ENCODE data around the gene VSIG1.

VSIG1 gene

DNA sequence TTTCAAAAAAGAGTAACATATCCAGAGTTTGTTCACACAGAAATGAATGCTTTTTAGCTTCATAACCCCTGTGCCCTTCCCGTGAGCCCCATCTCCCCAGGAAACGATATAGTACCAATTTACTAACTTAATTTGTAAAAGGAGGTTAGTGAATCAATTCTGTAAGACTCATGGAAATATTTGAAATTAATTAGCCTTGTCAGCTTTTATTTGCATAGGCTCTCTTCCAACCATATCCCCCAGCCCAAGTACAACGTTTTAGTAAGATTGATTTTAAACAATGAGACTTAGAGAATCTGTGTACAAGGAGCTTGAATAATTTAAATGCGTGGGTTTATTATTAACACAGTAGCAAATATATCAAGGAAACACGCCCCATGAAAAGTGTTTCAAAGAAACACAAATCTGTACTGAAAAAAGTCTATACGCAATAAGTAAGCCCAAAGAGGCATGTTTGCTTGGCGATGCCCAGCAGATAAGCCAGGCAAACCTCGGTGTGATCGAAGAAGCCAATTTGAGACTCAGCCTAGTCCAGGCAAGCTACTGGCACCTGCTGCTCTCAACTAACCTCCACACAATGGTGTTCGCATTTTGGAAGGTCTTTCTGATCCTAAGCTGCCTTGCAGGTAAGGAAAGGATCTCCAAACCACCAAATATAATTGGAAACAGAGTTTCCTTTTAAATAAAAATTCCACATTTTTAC, at the start of gene VSIG1:
Gene VSIG1, plus strand, starts transcription at position 512 of the 703 bp plus-strand sequence. Its CDS starts 66 bp downstream, at position 578.
- no peak for DNase-seq (ENCODE audit: low read depth in 2 of 3, low spot score in 2 of 3)

- DNase-seq (ENCODE audit: low read depth in 2 of 3, low spot score in 2 of 3), result no peak
These were observed 48.7 kb upstream of the VSIG1 start for GRCh38 chrX:107996124-107996523.

- no peak for DNase-seq (ENCODE audit: low read depth in 2 of 3, low spot score in 2 of 3)
These were observed 44.1 kb upstream of the VSIG1 start for GRCh38 chrX:108000751-108001150.

DNA sequence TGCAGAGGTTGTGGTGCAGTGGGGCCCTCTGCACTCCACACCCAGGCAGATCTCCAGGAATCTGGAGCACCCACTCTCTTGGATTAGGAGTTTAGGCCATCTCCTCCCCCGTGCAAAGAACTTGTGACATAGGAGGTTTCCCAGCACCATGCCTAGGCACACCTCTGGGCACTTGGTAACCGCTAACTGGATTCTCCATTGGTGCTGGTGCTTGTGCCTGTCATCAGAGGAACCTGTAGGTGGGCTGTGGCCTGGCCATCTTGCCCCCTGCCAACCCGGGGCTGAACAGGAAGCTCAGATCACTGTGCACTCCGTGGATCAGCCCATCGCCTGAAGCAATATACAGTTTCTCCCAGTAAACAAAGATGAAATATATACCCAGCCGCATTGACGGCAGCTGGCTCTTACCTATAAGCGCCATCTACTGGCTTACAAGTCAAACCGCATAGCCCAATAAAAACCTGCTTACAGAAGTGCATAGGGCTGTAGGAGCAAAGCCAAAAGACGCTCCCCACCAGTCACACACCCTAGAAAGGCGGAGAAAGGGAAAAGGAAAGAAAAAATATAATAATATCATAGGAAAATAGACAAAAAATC, 43.5 kb upstream of the VSIG1 start:
- DNase-seq (ENCODE audit: low read depth in 2 of 3, low spot score in 2 of 3), result no peak

DNA sequence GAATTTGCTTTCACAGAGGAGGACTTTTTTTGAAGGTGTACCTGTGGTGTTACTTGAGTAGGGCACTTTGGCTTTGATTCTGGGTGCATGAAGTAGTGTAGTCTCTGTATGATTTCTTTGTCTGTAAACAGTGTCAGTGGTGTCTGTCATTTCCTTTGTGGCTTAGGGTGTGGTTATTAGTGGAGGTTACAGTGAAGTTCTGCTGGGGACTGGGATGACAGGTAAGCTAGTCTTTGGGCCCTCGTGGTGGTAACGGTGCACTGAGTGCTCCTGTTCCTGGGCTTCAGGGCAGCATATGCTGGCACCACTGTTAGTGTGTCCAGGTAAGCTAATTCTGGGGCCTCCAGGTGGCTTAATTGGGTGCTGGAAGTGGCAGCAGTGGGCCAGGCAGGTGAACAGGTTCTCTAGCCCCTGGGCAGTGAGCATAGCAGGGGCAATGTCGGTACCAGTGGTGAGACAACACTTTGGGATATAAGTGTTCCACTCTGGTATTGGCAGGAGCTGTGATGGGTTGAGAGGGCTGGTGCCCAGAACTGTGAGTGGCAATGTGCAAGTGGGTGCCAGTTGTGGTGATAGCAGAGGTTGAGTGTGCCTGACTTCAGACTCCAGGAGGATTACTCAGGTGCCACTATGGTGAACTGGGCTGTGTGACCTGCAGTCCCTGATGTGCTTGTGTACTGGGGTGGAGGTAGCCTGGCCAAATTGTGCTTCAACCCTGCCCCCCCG, 26.0 kb upstream of the VSIG1 start:
- no peak for DNase-seq (ENCODE audit: low read depth in 2 of 3, low spot score in 2 of 3)

DNA sequence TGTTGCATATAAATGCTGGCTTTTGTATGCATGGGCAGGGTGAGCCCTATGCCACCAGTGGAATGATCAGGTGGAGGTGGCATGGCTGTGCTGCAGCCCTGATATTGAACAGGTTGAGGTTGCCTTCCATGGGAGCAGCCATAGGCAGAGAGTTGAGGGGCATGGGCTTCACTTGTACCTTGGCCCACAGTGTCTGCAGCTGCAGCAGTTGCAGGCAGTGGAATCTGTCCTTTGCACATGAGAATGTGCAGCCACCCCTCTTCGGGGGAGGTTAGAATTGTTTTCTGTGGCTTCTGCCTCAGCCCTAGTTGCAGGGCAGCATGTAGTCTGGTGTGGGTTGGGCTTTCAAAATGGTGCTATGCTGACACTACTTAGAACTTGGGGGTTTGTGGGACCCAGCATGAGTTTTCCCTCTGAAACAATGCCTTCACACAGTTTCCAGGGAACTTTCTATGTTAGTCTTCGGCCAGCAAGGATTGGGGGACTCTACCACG, 25.4 kb upstream of the VSIG1 start:
- DNase-seq (ENCODE audit: low read depth in 2 of 3, low spot score in 2 of 3), result no peak

- DNase-seq (ENCODE audit: low read depth in 2 of 3, low spot score in 2 of 3), result no peak
These were observed 24.2 kb upstream of the VSIG1 start for GRCh38 chrX:108020631-108021030.

- DNase-seq (ENCODE audit: low read depth in 2 of 3, low spot score in 2 of 3), result no peak
These were observed 22.3 kb upstream of the VSIG1 start for GRCh38 chrX:108022491-108023089.

- no peak for DNase-seq (ENCODE audit: low read depth in 2 of 3, low spot score in 2 of 3)
These were observed 19.5 kb upstream of the VSIG1 start for GRCh38 chrX:108025376-108025775.

DNA sequence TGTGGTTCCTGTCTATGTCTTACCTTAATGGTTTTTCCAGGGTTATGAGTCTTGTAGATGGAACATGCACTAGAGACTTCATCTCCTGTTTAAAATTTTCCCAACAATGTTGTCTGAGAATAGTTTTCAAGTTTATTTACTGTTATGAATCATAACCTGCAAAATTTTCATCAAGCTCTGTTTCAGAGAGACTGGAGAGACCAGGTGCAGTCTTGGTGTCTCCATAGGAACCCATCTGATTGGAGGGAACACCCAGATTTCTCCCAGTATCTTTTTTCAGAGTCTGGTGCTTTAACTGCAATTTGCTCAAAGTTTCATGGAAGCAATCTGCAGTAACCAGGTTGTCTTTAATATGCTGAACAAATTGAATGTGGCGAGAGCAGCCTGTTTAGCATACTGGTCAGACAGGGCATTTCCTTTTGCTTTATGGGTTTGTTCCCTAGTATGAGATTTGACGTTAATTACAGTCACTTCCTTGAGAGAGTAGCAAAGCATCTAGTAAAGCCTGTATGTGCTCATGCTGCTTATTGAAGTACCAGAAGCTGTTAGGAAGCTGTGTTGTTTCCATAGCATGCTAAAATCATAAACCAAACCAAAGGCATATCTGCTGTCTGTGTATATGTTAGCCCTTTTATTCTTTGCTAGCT, 18.8 kb upstream of the VSIG1 start:
- DNase-seq (ENCODE audit: low read depth in 2 of 3, low spot score in 2 of 3), result no peak

GRCh38 chrX:108028854-108029253, 16.0 kb upstream of the VSIG1 start:
- DNase-seq (ENCODE audit: low read depth in 2 of 3, low spot score in 2 of 3), result no peak

- no peak for DNase-seq (ENCODE audit: low read depth in 2 of 3, low spot score in 2 of 3)
These were observed 14.7 kb upstream of the VSIG1 start for GRCh38 chrX:108029928-108030711.

DNA sequence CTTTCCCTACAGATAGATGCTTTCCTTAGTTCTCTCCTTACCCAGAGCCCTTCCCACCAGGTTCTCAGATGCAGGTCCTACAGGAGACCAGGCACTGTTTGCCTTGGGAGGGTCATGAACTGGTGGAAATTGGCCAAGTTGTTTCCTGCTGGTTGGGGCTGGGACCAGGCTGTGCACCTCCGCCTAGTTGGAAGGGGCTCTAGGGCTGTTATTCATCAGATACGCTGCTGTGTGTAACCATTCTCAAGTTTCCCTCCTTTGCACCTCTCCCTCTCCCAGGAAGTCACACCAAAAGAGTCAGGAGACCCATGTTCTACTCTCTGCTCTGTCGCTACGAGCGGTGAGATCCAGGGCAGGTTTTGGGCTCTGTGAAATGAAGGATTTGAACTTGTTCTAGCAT, 11.9 kb upstream of the VSIG1 start:
- no peak for DNase-seq (ENCODE audit: low read depth in 2 of 3, low spot score in 2 of 3)

- no peak for DNase-seq (ENCODE audit: low read depth in 2 of 3, low spot score in 2 of 3)
These were observed 11.0 kb upstream of the VSIG1 start for GRCh38 chrX:108033890-108034289.

DNA sequence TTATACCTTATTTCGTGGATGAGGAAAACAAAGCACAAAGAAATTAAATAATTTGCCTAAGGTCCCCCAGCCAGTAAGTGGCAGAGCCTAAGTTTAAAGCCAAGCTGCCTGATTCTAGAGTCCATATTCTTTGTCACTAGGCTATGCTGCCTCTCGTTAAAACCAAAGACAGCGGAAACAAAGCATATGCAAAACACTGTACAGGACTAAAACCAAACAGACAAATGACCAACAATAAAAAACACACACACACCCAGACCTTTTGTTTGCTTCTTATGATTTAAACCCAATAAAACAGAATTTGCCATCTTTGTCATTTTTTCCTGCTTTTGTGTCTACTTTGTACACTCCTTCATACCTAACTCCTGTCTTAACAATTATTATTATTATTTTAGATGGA, 10.1 kb upstream of the VSIG1 start:
- DNase-seq (ENCODE audit: low read depth in 2 of 3, low spot score in 2 of 3), result no peak

- no peak for DNase-seq (ENCODE audit: low read depth in 2 of 3, low spot score in 2 of 3)
These were observed 8.4 kb upstream of the VSIG1 start for GRCh38 chrX:108036298-108036973.

DNA sequence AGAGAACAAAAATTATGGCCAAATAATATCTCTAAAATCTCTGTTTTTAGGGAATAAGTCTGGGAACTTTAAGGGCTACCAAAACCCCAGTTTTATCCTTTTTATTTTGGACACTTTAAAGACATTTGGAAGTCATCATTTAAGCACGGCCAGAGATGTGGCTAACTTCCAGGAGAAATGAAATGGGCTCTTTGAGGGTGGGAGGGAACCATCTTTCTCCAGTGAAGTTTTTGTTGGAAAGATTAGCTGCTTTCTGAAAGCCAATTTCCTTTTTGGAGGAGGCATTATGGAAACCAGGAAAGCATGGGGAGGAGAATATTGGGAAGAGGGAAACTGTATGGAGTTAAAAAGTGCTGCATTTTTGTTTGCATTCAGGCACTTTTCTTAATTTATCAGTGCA, 4.8 kb downstream of the VSIG1 start:
- DNase-seq (ENCODE audit: low read depth in 2 of 3, low spot score in 2 of 3), result no peak

DNA sequence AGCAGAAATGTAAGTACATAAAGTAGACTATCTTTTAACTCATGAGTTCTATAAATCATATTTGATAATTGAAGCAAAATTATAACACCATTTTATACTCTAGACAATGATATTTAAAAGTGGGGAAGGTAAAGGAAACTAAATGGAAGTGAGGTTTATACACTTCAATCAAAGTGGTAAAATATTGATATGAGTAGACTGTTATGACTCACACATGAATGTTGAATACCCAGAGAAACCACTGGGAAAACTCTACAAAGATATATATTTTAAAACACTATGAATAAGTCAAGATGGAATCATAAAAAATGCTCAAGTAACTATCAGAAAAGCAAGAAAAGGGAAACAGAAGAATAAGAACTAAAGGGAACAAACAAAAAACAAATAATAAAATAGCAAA, 8.4 kb downstream of the VSIG1 start:
- no peak for DNase-seq (ENCODE audit: low read depth in 2 of 3, low spot score in 2 of 3)

DNA sequence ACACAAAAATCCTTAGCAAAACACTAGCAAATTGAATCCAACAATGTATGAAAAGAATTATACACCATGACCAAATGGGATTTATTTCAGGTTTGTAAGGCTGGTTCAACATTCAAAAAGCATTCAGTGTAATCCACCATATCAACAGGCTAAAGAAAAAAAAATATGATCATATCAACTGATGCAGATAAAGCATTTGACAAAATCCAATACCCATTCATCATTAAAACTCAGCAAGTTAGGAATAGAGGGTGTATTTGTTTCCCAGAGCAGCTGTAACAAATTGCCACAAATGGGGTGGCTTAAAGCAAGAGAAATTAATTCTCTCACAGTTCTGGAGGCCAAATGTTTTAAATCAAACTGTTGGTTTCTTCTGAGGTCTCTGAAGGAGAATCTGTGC, 10.7 kb downstream of the VSIG1 start:
- DNase-seq (ENCODE audit: low read depth in 2 of 3, low spot score in 2 of 3), result no peak

DNA sequence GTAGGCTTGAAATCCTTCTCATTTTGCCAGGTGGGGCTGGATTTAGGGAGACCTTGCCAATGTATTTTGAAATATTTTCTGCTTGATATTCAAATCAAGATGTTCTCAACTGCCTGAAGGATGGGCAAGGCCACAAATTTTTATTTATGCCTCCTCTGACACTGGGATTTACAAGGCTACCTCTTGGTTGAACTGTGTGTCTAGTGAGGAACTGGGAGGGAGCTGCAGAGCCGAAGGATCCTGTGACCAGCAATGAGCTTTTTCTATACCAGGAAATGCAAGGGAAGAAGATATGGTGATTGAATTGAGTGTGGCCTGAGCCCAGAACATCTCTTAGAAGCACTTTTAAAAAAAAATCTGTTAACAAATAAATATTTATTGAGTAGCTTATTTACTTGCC, 14.9 kb downstream of the VSIG1 start:
- DNase-seq (ENCODE audit: low read depth in 2 of 3, low spot score in 2 of 3), result no peak
